GM12892 (cell line): ENCODE measurements around the gene DIP2B.

Experiments
- POLR2A ChIP-seq: IDR thresholded peaks from 2 replicates; pipeline ENCODE4 v1.6.1; 2011; ENCODE audit warnings: low read depth, low read length, control low read depth
- POLR2AphosphoS5 ChIP-seq: IDR thresholded peaks from 2 replicates; pipeline ENCODE4 v1.6.1; 2011; ENCODE audit warnings: low read depth, low read length, control low read depth
- TAF1 ChIP-seq: IDR thresholded peaks from 2 replicates; pipeline ENCODE4 v1.6.1; 2011; ENCODE audit warnings: low read depth, mild to moderate bottlenecking, control low read depth, low read length, borderline replicate concordance

- TF ChIP-seq POLR2A (no peak), TAF1 (no peak), POLR2AphosphoS5 (no peak)
Measured at GRCh38 chr12:50611021-50611744, 106.4 kb downstream of the DIP2B start.
